Esophagus squamous epithelium (tissue), 4 donors: ENCODE measurements around the gene RGS7.

Source experiments
- POLR2A ChIP-seq, 4 donors: fragments of 450-650 bp; IDR thresholded peaks; one replicate each; pipeline ENCODE4 v1.6.1; 2017; ENCODE audit warnings: antibody characterized with exemption in 4 of 4, mild to moderate bottlenecking in 4 of 4, moderate library complexity in 3 of 4
- TF ChIP-seq, protein P1 (sequence below), 6 experiments: fragments of 450-650 bp in 4 of 6; fragments of 200-600 bp in 2 of 6; sonication (generic) in 2 of 6; IDR thresholded peaks; one replicate each; pipeline ENCODE4 v1.5.1; 2016 to 2019; ENCODE audit warnings: antibody characterized with exemption in 6 of 6, mild to moderate bottlenecking in 4 of 6, moderate library complexity in 4 of 6

DNA sequence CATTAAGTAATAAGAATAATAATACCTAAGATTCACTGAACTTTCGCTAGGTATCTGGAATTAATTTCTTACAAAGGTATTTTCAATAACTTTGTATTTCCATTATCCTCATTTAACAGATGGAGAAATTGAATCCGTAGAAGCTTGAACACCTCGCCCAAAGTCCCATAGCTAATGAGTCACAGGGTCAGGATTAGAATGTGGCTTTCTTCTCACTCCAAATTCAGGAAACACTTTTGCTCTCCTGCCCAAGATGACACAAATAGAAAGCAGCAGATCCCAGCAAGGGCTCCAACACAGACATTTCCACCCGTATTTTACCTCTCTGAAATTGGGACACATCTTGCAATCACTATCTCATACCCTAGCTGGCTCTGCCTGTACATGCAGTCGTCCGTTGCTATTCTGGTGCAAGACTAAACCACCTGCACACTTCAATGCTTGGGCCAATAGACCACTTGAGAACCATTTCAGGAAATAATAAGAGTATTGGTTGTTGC is 619.2 kb downstream of the RGS7 start:
- TF ChIP-seq, protein P1, sequence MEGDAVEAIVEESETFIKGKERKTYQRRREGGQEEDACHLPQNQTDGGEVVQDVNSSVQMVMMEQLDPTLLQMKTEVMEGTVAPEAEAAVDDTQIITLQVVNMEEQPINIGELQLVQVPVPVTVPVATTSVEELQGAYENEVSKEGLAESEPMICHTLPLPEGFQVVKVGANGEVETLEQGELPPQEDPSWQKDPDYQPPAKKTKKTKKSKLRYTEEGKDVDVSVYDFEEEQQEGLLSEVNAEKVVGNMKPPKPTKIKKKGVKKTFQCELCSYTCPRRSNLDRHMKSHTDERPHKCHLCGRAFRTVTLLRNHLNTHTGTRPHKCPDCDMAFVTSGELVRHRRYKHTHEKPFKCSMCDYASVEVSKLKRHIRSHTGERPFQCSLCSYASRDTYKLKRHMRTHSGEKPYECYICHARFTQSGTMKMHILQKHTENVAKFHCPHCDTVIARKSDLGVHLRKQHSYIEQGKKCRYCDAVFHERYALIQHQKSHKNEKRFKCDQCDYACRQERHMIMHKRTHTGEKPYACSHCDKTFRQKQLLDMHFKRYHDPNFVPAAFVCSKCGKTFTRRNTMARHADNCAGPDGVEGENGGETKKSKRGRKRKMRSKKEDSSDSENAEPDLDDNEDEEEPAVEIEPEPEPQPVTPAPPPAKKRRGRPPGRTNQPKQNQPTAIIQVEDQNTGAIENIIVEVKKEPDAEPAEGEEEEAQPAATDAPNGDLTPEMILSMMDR (IDR thresholded peaks at IDR 0.05) = no peak
- TF ChIP-seq POLR2A (IDR thresholded peaks at IDR 0.05) = no peak
